T-cell (primary cell): Measurements from ENCODE around the gene FGF23. TPM values are rescaled to one million over a fixed set of nuclear protein-coding genes. Genes with fewer than 3 reads are reported as not detected.
A peak's percentile ranks its signal among the peaks of the same experiment; 100 is the strongest.

Source experiments
- ATAC-seq, 4 experiments: fragments of 200-7000 bp in 3 of 4; fragments of 150-1000 bp in 1 of 4; cut with Tn5 transposase; replicated peaks in 1 of 4; 1 replicate in 3 of 4; 2 replicates in 1 of 4; pipeline ENCODE4 v1.10.0; 2021; ENCODE audit warnings: moderate library complexity in 3 of 4, mild to moderate bottlenecking in 2 of 4, moderate number of reproducible peaks in 1 of 4
- CTCF ChIA-PET, 2 donors: fragments of 300-600 bp; sonication (Branson Sonifier 250); formaldehyde crosslinking; loops; one replicate each; lab custom pipeline; 2022; ENCODE audit warnings: antibody characterized with exemption in 2 of 2; lab: Charles Lee
- POLR2A ChIA-PET, 2 donors: fragments of 300-600 bp; sonication (Branson Sonifier 250); formaldehyde crosslinking; loops; one replicate each; lab custom pipeline; 2022; ENCODE audit warnings: antibody characterized with exemption in 2 of 2; lab: Charles Lee
- DNase-seq, 35 experiments: peaks; one replicate each; pipeline versions ENCODE4 v3.0.0 to v3.0.0-alpha.2; 2013 to 2023
- H3K27ac ChIP-seq: one replicate; pipeline ENCODE4 v1.5.1; 2013; ENCODE audit warnings: low read length
- H3K27me3 ChIP-seq, 2 experiments: replicated peaks in 1 of 2; 1 replicate in 1 of 2; 2 replicates in 1 of 2; pipeline versions ENCODE4 v1.6.1 to v1.7.0; 2013; ENCODE audit warnings: low read length in 1 of 2, mixed read lengths in 1 of 2; ENCODE audit not compliant: control insufficient read depth in 2 of 2, insufficient read depth in 2 of 2; ENCODE audit errors: extremely low read depth in 1 of 2
- H3K36me3 ChIP-seq, 2 donors: 1 replicate in 1 of 2; 2 replicates in 1 of 2; pipeline versions ENCODE4 v1.6.1 to v1.7.0; 2013; ENCODE audit warnings: low read length in 1 of 2; ENCODE audit not compliant: control insufficient read depth in 2 of 2, insufficient read depth in 1 of 2; ENCODE audit errors: extremely low read depth in 1 of 2
- H3K4me1 ChIP-seq, 2 experiments: 1 replicate in 1 of 2; 2 replicates in 1 of 2; pipeline versions ENCODE4 v1.6.1 to v1.7.0; 2013; ENCODE audit warnings: low read length in 2 of 2, mixed read lengths in 1 of 2; ENCODE audit not compliant: insufficient read depth in 2 of 2, control insufficient read depth in 1 of 2; ENCODE audit errors: extremely low read depth in 1 of 2
- H3K4me3 ChIP-seq, 2 donors: 1 replicate in 1 of 2; 2 replicates in 1 of 2; pipeline versions ENCODE4 v1.5.1 to v1.7.0; 2013; ENCODE audit warnings: mild to moderate bottlenecking in 2 of 2, low read length in 1 of 2, moderate library complexity in 1 of 2; ENCODE audit not compliant: control insufficient read depth in 1 of 2; ENCODE audit errors: extremely low read depth in 1 of 2
- H3K9me3 ChIP-seq: 2 replicates; pipeline ENCODE4 v1.7.0; 2013
- H3K27ac Mint-ChIP-seq, 2 donors: one replicate each; pipeline ENCODE4 v1.8.0; 2020 to 2021; ENCODE audit warnings: mild to moderate bottlenecking in 2 of 2, mixed read lengths in 2 of 2
- H3K27me3 Mint-ChIP-seq, 2 donors: one replicate each; pipeline ENCODE4 v1.8.0; 2021 to 2022; ENCODE audit warnings: mixed read lengths in 2 of 2
- H3K36me3 Mint-ChIP-seq: one replicate; pipeline ENCODE4 v1.8.0; 2021; ENCODE audit warnings: mixed read lengths
- H3K4me1 Mint-ChIP-seq, 3 donors: one replicate each; pipeline ENCODE4 v1.8.0; 2020 to 2022; ENCODE audit warnings: mixed read lengths in 3 of 3, mild to moderate bottlenecking in 1 of 3
- H3K4me3 Mint-ChIP-seq, 3 donors: one replicate each; pipeline ENCODE4 v1.8.0; 2020 to 2022; ENCODE audit warnings: mild to moderate bottlenecking in 3 of 3, mixed read lengths in 3 of 3, moderate library complexity in 3 of 3
- H3K9me3 Mint-ChIP-seq, 3 donors: one replicate each; pipeline ENCODE4 v1.8.0; 2020 to 2022; ENCODE audit warnings: mixed read lengths in 3 of 3
- WGBS: methylation state at CpG from one replicate; pipeline ENCODE4 v1.1.5; 2013; ENCODE audit warnings: missing lambda C conversion rate; ENCODE audit not compliant: insufficient coverage; 5-methylcytosine and 5-hydroxymethylcytosine counted together
- total RNA-seq, 35 experiments: library from RNA in 6 of 35; stranded (reverse) in 6 of 35; fragments of 120-200 nt in 1 of 35; gene quantifications; one replicate each; pipeline versions ENCODE4 v1.2.1 to v1.2.4 and lab custom pipeline; 2013 to 2026

Gene FGF23
- total RNA-seq, 5 donors from 2014 or later (not counting 1 experiment from before 2014, with no cell fraction given), result not detected

DNA sequence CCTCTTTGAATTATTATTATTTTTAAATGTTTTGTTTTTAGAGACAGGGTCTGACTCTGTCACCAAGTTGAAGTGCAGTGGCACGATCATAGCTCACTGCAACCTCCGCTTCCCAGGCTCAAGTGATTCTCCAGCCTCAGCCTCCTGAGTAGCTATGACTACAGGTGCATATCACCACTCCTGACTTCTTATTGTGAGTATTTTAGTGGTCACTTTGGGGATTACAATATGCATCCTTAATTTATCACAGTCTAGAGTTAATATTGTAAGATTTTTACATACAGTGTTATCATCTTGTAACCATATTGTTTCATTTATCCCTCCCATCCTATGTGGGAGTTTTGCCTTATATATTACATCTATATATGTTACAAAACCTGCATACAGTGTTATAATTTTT, 13.4 kb downstream of the FGF23 start:
- Histone ChIP-seq H3K4me3 (no peak overlapping the region), H3K9me3 (no peaks in the 10 kb centered on the region), H3K27ac (no peak overlapping the region), H3K27me3 (peaks cover 0 to 17% of the 10 kb centered on the region in 2 experiments), H3K36me3 (no peaks in the 10 kb centered on the region), H3K4me1 (no peaks in the 10 kb centered on the region)
- Mint-ChIP-seq H3K4me1 (no peaks in the 10 kb centered on the region), H3K27me3 (peaks cover 14 to 20% of the 10 kb centered on the region in 2 donors), H3K27ac (no peak overlapping the region), H3K4me3 (no peak overlapping the region), H3K36me3 (no peaks in the 10 kb centered on the region), H3K9me3 (no peaks in the 10 kb centered on the region)
- DNase-seq (no peak), ATAC-seq (no peak)
- ChIA-PET CTCF (interaction anchor here in 1 of 2 donors (1.2 kb wide), 1 partner anchor 12 kb away, joined by 5 read pairs; no protein-coding TSS in a partner anchor), POLR2A (no interaction called here)
- WGBS, result no CpG with 5 or more reads among the region's 2 CpGs

DNA sequence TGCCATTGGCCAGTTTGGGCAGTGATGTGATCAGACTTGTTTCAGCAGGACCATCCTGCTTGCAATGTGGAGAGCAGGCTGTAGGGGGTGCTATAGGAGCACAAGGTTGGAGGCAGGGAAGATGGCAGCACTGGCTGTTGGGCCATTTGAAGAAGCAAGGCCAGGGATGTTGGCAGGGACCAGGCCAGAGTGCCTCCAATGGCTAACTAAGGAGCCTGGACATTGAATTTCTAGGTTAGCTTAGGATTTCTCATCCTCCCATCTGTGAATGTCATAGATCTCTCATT, 23.5 kb downstream of the FGF23 start:
- CTCF ChIA-PET, result interaction anchor here in 1 of 2 donors (0.5 kb wide), 1 partner anchor 208 kb away, joined by 3 read pairs; no protein-coding TSS in a partner anchor
- H3K9me3 ChIP-seq, result no peaks in the 10 kb centered on the region
- Mint-ChIP-seq H3K27me3 (no peaks in the 10 kb centered on the region), H3K9me3 (peaks cover 0 to 6% (median 5%) of the 10 kb centered on the region in 3 donors), H3K36me3 (peaks cover 16% of the 10 kb centered on the region), H3K4me3 (no peak overlapping the region), H3K4me1 (peaks cover 2 to 8% (median 5%) of the 10 kb centered on the region in 3 donors), H3K27ac (no peak overlapping the region)
- peak in 1 of 4 experiments; percentile 29 for ATAC-seq
- no peak overlapping the region for H3K4me3 ChIP-seq
- H3K36me3 ChIP-seq, result peaks cover 0 to 12% of the 10 kb centered on the region in 2 donors
- no peaks in the 10 kb centered on the region for H3K4me1 ChIP-seq
- no peak overlapping the region for H3K27ac ChIP-seq
- DNase-seq, result peak in 25 of 35 experiments; percentile 6 to 48 (median 21)
- POLR2A ChIA-PET, result no interaction called here
- no peaks in the 10 kb centered on the region for H3K27me3 ChIP-seq

DNA sequence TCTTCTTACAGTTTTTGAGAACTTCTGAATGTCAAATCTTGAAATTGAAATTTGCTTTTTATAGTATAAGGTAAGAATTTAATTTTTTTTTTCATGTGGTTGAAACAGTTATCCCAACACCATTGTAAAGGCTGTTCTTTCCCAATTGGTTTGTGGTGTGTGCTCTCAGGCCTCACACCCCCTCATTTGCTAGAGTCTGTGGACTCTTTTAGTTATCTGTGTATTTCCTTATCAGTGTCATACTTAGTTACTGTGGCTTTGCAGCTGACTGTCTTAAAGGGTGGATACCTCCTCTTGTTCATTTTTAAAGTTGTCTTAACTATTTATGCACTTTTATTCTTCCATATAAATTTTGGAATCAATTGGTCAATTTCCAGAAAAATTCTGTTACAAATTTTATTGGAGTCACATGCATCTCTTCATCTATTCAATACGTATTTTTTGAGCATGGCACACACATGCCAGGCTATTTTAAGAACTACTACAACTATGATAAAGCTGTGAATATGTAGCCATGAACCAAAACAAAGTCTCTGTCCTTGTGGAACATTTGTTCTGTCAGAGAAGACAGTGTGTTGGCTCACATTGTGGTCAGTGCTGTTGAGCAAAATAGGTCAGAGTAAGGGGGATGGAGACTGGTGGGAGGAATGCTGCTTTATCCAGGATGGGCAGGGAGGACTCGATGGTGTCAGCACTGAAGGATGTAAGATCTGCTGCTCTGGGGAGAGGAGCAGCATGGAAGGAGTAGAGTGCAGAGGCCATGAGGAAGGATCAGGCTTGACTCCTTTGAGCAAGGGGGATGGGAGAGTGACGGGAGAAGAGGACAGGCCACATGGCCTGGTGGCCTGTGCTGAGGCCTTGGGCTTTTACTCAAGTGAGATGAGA, 24.1 kb downstream of the FGF23 start:
- H3K27me3 ChIP-seq, result no peaks in the 10 kb centered on the region
- ATAC-seq (no peak), DNase-seq (no peak)
- Mint-ChIP-seq H3K27me3 (no peaks in the 10 kb centered on the region), H3K9me3 (peaks cover 0 to 6% (median 5%) of the 10 kb centered on the region in 3 donors), H3K36me3 (peaks cover 20% of the 10 kb centered on the region), H3K27ac (no peak overlapping the region), H3K4me1 (peaks cover 2 to 8% (median 5%) of the 10 kb centered on the region in 3 donors), H3K4me3 (no peak overlapping the region)
- ChIA-PET POLR2A (interaction anchor here in 1 of 2 donors (0.7 kb wide), 1 partner anchor 172 kb away, joined by 5 read pairs; no protein-coding TSS in a partner anchor), CTCF (interaction anchor here in 1 of 2 donors (0.5 kb wide), 1 partner anchor 209 kb away, joined by 3 read pairs; no protein-coding TSS in a partner anchor)
- no peak overlapping the region for H3K4me3 ChIP-seq
- no peaks in the 10 kb centered on the region for H3K9me3 ChIP-seq
- WGBS, result 89% methylated on average over 2 of the region's 3 CpGs
- H3K4me1 ChIP-seq, result no peaks in the 10 kb centered on the region
- no peak overlapping the region for H3K27ac ChIP-seq
- H3K36me3 ChIP-seq, result peaks cover 0 to 12% of the 10 kb centered on the region in 2 donors

DNA sequence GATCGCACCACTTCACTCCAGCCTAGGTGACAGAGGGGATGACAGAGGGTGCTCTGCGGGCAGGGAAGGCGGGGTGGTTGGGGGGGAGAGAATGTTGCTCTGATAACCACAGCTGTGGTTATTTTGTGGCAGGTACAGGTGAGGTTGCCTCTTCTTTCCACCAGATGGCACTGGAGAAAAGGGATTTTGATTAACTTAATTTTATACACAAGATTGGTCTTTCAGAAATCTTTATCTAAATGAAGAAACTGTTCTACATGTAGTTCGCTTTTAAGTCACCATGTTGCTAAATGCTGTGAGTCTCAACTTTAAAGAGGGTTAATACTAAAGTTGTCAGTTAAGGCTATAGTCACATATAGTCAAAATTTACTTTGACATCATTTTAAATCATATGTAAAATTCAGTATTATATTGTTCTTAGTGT, 25.7 kb downstream of the FGF23 start:
- ChIA-PET POLR2A (no interaction called here), CTCF (no interaction called here)
- H3K4me3 Mint-ChIP-seq, result no peak overlapping the region
- Histone ChIP-seq H3K36me3 (peaks cover 0 to 12% of the 10 kb centered on the region in 2 donors), H3K9me3 (no peaks in the 10 kb centered on the region), H3K27me3 (no peaks in the 10 kb centered on the region), H3K4me3 (no peak overlapping the region), H3K27ac (no peak overlapping the region), H3K4me1 (no peaks in the 10 kb centered on the region)
- no peaks in the 10 kb centered on the region for H3K27me3 Mint-ChIP-seq
- peak overlapping the region; percentile 22 to 27 for H3K27ac Mint-ChIP-seq
- 43% methylated on average over 3 of the region's 4 CpGs for WGBS
- H3K4me1 Mint-ChIP-seq, result peaks cover 2 to 8% (median 5%) of the 10 kb centered on the region in 3 donors
- H3K9me3 Mint-ChIP-seq, result no peaks in the 10 kb centered on the region
- ATAC-seq (peak; percentile 89 to 99 (median 94)), DNase-seq (peak; percentile 6 to 69 (median 48))
- H3K36me3 Mint-ChIP-seq, result peaks cover 28% of the 10 kb centered on the region

GRCh38 chr12:4346931-4347330, 32.6 kb downstream of the FGF23 start:
- CTCF ChIA-PET, result no interaction called here
- peaks cover 48% of the 10 kb centered on the region for H3K36me3 Mint-ChIP-seq
- H3K4me1 ChIP-seq, result no peaks in the 10 kb centered on the region
- H3K4me3 Mint-ChIP-seq, result no peak overlapping the region
- no peak overlapping the region for H3K27ac ChIP-seq
- DNase-seq, result no peak
- no peak overlapping the region for H3K27ac Mint-ChIP-seq
- POLR2A ChIA-PET, result no interaction called here
- no peak overlapping the region for H3K4me3 ChIP-seq
- ATAC-seq, result no peak
- H3K36me3 ChIP-seq, result peaks cover 0 to 5% of the 10 kb centered on the region in 2 donors
- H3K27me3 ChIP-seq, result no peaks in the 10 kb centered on the region
- H3K4me1 Mint-ChIP-seq, result no peaks in the 10 kb centered on the region
- no peaks in the 10 kb centered on the region for H3K9me3 Mint-ChIP-seq
- H3K27me3 Mint-ChIP-seq, result no peaks in the 10 kb centered on the region
- H3K9me3 ChIP-seq, result no peaks in the 10 kb centered on the region

DNA sequence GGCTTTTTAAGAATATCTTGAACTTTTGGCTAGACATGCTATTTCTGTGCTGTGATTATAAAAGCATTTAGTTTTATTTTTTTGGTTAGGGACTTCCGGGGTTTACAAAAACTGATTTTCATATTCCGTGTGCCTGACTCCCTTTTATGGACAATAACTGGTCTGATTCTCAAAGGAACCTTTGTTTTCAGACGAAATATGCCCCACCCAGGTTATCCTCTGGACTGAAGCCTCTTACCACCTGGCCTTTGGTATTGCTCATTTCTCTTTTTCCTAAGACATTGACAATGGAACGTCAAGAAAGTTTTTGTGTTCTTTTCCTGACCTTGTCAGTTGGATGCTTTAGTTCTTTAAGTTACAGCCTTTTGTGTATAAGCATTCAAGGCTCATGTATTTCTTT, 47.7 kb downstream of the FGF23 start:
- ChIA-PET POLR2A (no interaction called here), CTCF (no interaction called here)
- H3K27ac Mint-ChIP-seq, result no peak overlapping the region
- ATAC-seq (no peak), DNase-seq (no peak)
- Histone ChIP-seq H3K4me1 (no peaks in the 10 kb centered on the region), H3K9me3 (no peaks in the 10 kb centered on the region), H3K36me3 (peaks cover 0 to 17% of the 10 kb centered on the region in 2 donors), H3K27ac (no peak overlapping the region), H3K4me3 (no peak overlapping the region), H3K27me3 (no peaks in the 10 kb centered on the region)
- 93% methylated on average over 2 of the region's 4 CpGs for WGBS
- H3K4me1 Mint-ChIP-seq, result peaks cover 11 to 18% (median 15%) of the 10 kb centered on the region in 3 donors
- H3K36me3 Mint-ChIP-seq, result peaks cover 37% of the 10 kb centered on the region
- no peaks in the 10 kb centered on the region for H3K9me3 Mint-ChIP-seq
- H3K4me3 Mint-ChIP-seq, result no peak overlapping the region
- H3K27me3 Mint-ChIP-seq, result no peaks in the 10 kb centered on the region
